22Rv1 (cell line): ENCODE data around the gene ABLIM3.

ENCODE experiments used
- CTCF ChIP-seq: fragments of 450-650 bp; IDR thresholded peaks from 2 replicates; pipeline ENCODE4 v1.5.1; 2017; ENCODE audit warnings: mild to moderate bottlenecking
- ZFX ChIP-seq: fragments of 450-650 bp; IDR thresholded peaks from 2 replicates; pipeline ENCODE4 v1.6.1; 2017; ENCODE audit warnings: antibody characterized with exemption, borderline replicate concordance

- no peak for TF ChIP-seq CTCF
- no peak for TF ChIP-seq ZFX
Measured at GRCh38 chr5:149303210-149303609, 161.9 kb downstream of the ABLIM3 start.
